K562 (cell line): ENCODE measurements around the gene TP53BP1. TPM values are rescaled to one million over a fixed set of nuclear protein-coding genes. Genes with fewer than 3 reads are reported as not detected.

Experiments used
- DMBX1 ChIP-seq: fragments of 250-450 bp; sonication (Bioruptor Pico); IDR thresholded peaks from 2 replicates; pipeline ENCODE4 v1.8.0; 2022; ENCODE audit warnings: inconsistent platforms, mild to moderate bottlenecking, moderate library complexity, borderline replicate concordance
- ELF2 ChIP-seq: fragments of 250-450 bp; sonication (Bioruptor Pico); IDR thresholded peaks from 2 replicates; pipeline ENCODE4 v1.5.0; 2021; ENCODE audit warnings: mild to moderate bottlenecking
- ELF4 ChIP-seq: fragments of 450-650 bp; formaldehyde crosslinking; IDR thresholded peaks from 2 replicates; pipeline ENCODE4 v1.4.0; 2022; ENCODE audit warnings: missing genetic modification characterization
- ERF ChIP-seq: fragments of 450-650 bp; formaldehyde crosslinking; IDR thresholded peaks from 2 replicates; pipeline ENCODE4 v1.4.0; 2020; ENCODE audit warnings: mild to moderate bottlenecking, mixed read lengths
- MED1 ChIP-seq: sonication (generic); formaldehyde crosslinking; IDR thresholded peaks from 2 replicates; pipeline ENCODE4 v1.8.1; 2023; ENCODE audit warnings: missing genetic modification reagents, borderline replicate concordance
- PRPF4 ChIP-seq: fragments of 200-400 bp; formaldehyde crosslinking; IDR thresholded peaks from one replicate; pipeline ENCODE4 v1.6.1; 2017; ENCODE audit warnings: low read length, low read depth, mild to moderate bottlenecking; ENCODE audit not compliant: insufficient read depth, poor library complexity, severe bottlenecking
- RB1 ChIP-seq: fragments of 450-650 bp; IDR thresholded peaks from 2 replicates; pipeline ENCODE4 v1.6.1; 2017; ENCODE audit warnings: low read depth, mild to moderate bottlenecking
- RBM22 ChIP-seq: fragments of 200-400 bp; formaldehyde crosslinking; IDR thresholded peaks from 2 replicates; pipeline ENCODE4 v1.6.1; 2018; ENCODE audit warnings: low read length, low read depth; ENCODE audit not compliant: poor library complexity, severe bottlenecking
- SETDB1 ChIP-seq: IDR thresholded peaks from one replicate; pipeline ENCODE4 v1.6.1; 2012; ENCODE audit warnings: low read length, control low read depth, inconsistent platforms
- SPI1 ChIP-seq: IDR thresholded peaks from 2 replicates; pipeline ENCODE4 v1.6.1; 2011; ENCODE audit warnings: low read depth, low read length, control low read depth, borderline replicate concordance
- TAF1 ChIP-seq: IDR thresholded peaks from 2 replicates; pipeline ENCODE4 v1.6.1; 2011; ENCODE audit warnings: mild to moderate bottlenecking, low read length, moderate library complexity; ENCODE audit not compliant: insufficient read depth, control insufficient read depth, severe bottlenecking; ENCODE audit errors: extremely low read depth
- TEAD1 ChIP-seq, 2 experiments: fragments of 450-650 bp in 1 of 2; sonication (generic) in 1 of 2; formaldehyde crosslinking; IDR thresholded peaks; 2 replicates each; pipeline versions ENCODE4 v1.4.0 to v1.8.0; 2020 to 2022; ENCODE audit warnings: mild to moderate bottlenecking in 2 of 2, missing genetic modification reagents in 1 of 2
- TEAD4 ChIP-seq, 2 experiments: sonication (generic) in 1 of 2; formaldehyde crosslinking in 1 of 2; IDR thresholded peaks; 2 replicates each; pipeline versions ENCODE4 v1.6.1 to v1.8.0; 2012 to 2022; ENCODE audit warnings: borderline replicate concordance in 1 of 2, inconsistent platforms in 1 of 2, low read length in 1 of 2, mild to moderate bottlenecking in 1 of 2, missing genetic modification reagents in 1 of 2
- TOE1 ChIP-seq, 2 experiments: fragments of 450-650 bp in 1 of 2; sonication (generic) in 1 of 2; formaldehyde crosslinking in 1 of 2; IDR thresholded peaks; 2 replicates each; pipeline versions ENCODE4 v1.7.1 to v1.8.0; 2016 to 2022; ENCODE audit warnings: borderline replicate concordance in 2 of 2, mild to moderate bottlenecking in 2 of 2, antibody characterized with exemption in 1 of 2, inconsistent platforms in 1 of 2, low read depth in 1 of 2, missing genetic modification reagents in 1 of 2, moderate library complexity in 1 of 2
- ZNF280A ChIP-seq: fragments of 450-650 bp; IDR thresholded peaks from 2 replicates; pipeline ENCODE4 v1.6.1; 2018; ENCODE audit warnings: mild to moderate bottlenecking, low read depth; ENCODE audit not compliant: partially characterized antibody
- ZNF407 ChIP-seq: fragments of 450-650 bp; IDR thresholded peaks from 2 replicates; pipeline ENCODE4 v1.6.1; 2016; ENCODE audit warnings: low read depth
- ZNF77 ChIP-seq: fragments of 250-450 bp; sonication (Bioruptor Pico); IDR thresholded peaks from 2 replicates; pipeline ENCODE4 v1.5.0; 2020
- polyA plus RNA-seq, 8 experiments: library from polyadenylated mRNA; depleted of rRNA in 4 of 8; stranded (reverse) in 5 of 8; unstranded in 3 of 8; fragments of >200 nt; fragmentation: Nextera tagmentation in 2 of 8; fragmentation: Illumina TruSeq in 1 of 8; extraction: Ambion mirVana in 2 of 8; extraction: Trizol in 1 of 8; gene quantifications; 2 replicates each; pipeline versions ENCODE4 v1.2.1 to v1.2.3, GENCODE V29; 2011 to 2014; ENCODE audit warnings: inconsistent platforms in 1 of 8, missing spikeins in 1 of 8
- total RNA-seq, 7 experiments: library from RNA; depleted of rRNA in 6 of 7; stranded (reverse); fragments of >200 nt in 6 of 7; fragmentation: Illumina TruSeq in 2 of 7; extraction: Trizol in 2 of 7; gene quantifications; 2 replicates each; pipeline versions ENCODE4 v1.2.1 to v1.2.3, GENCODE V29; 2011 to 2021; ENCODE audit warnings: low replicate concordance in 1 of 7

The TP53BP1 gene
- total and polyA plus RNA-seq, 9 of the 15 experiments (the other 6 are each of a cell fraction or from before 2014, with no cell fraction given), result 5.7 to 63.3 (median 30.9) TPM

- no peak for TF ChIP-seq ZNF407
- no peak for TF ChIP-seq PRPF4
- peak; percentile 47; the same call in 1 of the 2 replicates for TF ChIP-seq SPI1
- TF ChIP-seq TEAD4 (IDR thresholded peaks at IDR 0.05; ENCODE audit: low read length), result no peak
- TF ChIP-seq TEAD4 (CRISPR knock-in tag; IDR thresholded peaks at IDR 0.05; ENCODE audit: borderline replicate concordance), result no peak
- peak; percentile 46 for TF ChIP-seq TAF1
- TF ChIP-seq ERF (CRISPR knock-in tag), result no peak
- TF ChIP-seq TEAD1 (CRISPR knock-in tag; IDR thresholded peaks at IDR 0.05), result no peak
- TF ChIP-seq MED1 (CRISPR knock-in tag), result no peak
- TF ChIP-seq ELF2, result no peak
- no peak for TF ChIP-seq ZNF77 (CRISPR knock-in tag)
- TF ChIP-seq RB1, result peak; percentile 84; the same call in 1 of the 2 replicates
- TF ChIP-seq ZNF280A, result no peak
- no peak for TF ChIP-seq SETDB1
- 0 out of 2 replicates have a peak, but pooled peaks have one; percentile 50 for TF ChIP-seq ELF4 (CRISPR knock-in tag)
- TF ChIP-seq TOE1 (IDR thresholded peaks at IDR 0.05; ENCODE audit: borderline replicate concordance), result peak; percentile 46
- no peak for TF ChIP-seq TOE1 (CRISPR knock-in tag; IDR thresholded peaks at IDR 0.05; ENCODE audit: borderline replicate concordance, low read depth)
- TF ChIP-seq RBM22, result peak; percentile 99
- TF ChIP-seq DMBX1, result peak; percentile 69; the same call in 1 of the 2 replicates
Measured at GRCh38 chr15:43510200-43511011, 17.4 kb upstream of the TP53BP1 start (continued).
